ENCODE results near the gene COPS6. TPM values are rescaled to one million over a fixed set of nuclear protein-coding genes. Genes with fewer than 3 reads are reported as not detected.

COPS6 gene
- total RNA-seq, 4 donors from 2014 or later, result 41.6 to 69.0 (median 50.0) TPM

DNA sequence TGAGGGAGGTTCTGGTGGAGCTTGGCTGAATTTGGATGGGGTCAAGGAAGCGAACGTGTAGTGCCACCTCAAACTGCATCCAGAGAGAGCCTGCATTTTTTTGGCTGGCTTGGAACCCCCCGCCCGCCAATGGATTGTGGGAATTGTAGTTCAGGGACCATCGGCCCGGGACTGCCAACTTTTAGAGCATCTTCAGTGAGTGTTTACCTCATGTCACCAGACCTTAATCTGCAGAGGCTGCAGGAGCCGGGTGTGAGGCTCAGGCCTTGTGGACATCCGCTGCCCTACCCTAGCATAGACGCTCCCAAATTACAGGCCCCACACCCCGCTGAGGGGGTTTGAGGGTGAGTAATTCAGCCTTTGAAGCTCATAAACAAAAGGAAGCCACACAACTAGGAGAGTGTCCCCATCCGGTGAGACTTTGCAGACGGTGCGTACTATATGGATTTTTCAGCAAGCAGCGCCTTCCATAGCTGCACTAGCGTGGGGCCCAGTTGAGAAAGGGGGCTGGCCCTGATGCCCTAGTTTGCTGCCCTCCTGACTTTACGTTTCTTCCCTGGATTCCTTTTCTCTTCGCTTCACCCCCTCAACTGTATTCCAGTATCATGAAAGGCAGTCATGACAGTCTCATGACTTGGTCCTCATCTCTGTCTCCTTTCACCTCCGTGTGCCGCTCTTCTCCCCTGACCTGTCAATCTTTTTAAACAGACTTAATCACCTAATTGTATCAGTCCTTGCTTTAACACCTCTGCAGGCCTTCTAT lies 31.4 kb downstream of the COPS6 start:
- TF ChIP-seq, protein P1, sequence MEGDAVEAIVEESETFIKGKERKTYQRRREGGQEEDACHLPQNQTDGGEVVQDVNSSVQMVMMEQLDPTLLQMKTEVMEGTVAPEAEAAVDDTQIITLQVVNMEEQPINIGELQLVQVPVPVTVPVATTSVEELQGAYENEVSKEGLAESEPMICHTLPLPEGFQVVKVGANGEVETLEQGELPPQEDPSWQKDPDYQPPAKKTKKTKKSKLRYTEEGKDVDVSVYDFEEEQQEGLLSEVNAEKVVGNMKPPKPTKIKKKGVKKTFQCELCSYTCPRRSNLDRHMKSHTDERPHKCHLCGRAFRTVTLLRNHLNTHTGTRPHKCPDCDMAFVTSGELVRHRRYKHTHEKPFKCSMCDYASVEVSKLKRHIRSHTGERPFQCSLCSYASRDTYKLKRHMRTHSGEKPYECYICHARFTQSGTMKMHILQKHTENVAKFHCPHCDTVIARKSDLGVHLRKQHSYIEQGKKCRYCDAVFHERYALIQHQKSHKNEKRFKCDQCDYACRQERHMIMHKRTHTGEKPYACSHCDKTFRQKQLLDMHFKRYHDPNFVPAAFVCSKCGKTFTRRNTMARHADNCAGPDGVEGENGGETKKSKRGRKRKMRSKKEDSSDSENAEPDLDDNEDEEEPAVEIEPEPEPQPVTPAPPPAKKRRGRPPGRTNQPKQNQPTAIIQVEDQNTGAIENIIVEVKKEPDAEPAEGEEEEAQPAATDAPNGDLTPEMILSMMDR (IDR thresholded peaks at IDR 0.05), result no peak
- ATAC-seq (ENCODE audit: low FRiP score) (peak; percentile 34), DNase-seq (ENCODE audit: low spot score) (no peak)

DNA sequence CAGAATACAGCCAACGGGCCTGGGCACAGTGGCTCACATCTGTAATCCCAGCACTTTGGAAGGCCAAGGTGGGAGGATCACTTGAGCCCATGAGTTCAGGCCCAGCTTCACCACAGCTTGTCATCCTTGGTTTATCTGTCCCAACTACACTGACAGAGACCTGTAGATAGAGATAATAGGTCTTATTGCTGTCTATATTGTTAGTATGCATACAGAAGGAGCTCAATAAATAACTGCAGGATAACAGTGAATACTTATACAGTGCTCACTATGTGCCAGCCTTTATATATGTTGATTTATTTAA lies 31.9 kb downstream of the COPS6 start:
- ATAC-seq (ENCODE audit: low FRiP score), result no peak
- TF ChIP-seq, protein P1 (IDR thresholded peaks at IDR 0.05), result no peak
- no peak for DNase-seq (ENCODE audit: low spot score)

DNA sequence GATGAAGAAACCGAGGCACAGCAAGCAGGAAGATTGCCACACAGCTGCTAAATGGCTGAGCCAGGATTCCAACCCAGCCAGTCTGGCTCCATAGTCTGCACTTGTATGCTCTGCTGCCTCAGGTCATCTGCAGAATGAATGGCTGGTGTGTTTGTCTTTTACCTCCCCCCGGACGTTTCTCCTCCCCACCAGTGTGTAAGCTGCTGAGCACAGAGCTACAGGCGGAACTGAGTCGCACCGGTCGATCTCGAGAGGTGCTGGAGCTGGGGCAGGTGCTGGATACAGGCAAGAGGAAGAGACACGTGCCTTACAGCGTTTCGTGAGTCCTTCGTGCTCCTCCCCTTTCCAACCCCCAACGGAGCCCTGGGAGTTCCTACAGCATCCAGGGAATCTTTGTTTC lies 33.3 kb downstream of the COPS6 start:
- no peak for DNase-seq (ENCODE audit: low spot score)
- TF ChIP-seq, protein P1 (IDR thresholded peaks at IDR 0.05), result no peak
- ATAC-seq (ENCODE audit: low FRiP score), result no peak

DNA sequence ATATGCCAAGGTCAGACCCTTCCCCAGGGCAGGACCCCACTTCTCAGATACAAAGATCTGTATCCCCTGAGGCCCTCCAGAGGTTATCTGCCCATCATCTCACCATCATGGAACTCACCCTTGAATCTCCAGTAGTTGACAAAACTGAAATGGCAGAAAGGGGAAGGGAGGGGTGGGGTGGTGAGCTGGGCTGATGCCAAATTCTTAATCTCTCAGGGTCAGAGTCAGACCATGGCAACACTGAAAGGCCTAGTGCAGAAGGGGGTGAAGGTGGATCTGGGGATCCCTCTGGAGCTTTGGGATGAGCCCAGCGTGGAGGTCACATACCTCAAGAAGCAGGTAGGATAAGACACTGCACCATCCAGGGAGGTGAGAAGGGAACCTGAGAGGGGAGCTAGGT lies 33.8 kb downstream of the COPS6 start:
- TF ChIP-seq, protein P1 (IDR thresholded peaks at IDR 0.05), result no peak
- no peak for ATAC-seq (ENCODE audit: low FRiP score)
- DNase-seq (ENCODE audit: low spot score), result no peak

DNA sequence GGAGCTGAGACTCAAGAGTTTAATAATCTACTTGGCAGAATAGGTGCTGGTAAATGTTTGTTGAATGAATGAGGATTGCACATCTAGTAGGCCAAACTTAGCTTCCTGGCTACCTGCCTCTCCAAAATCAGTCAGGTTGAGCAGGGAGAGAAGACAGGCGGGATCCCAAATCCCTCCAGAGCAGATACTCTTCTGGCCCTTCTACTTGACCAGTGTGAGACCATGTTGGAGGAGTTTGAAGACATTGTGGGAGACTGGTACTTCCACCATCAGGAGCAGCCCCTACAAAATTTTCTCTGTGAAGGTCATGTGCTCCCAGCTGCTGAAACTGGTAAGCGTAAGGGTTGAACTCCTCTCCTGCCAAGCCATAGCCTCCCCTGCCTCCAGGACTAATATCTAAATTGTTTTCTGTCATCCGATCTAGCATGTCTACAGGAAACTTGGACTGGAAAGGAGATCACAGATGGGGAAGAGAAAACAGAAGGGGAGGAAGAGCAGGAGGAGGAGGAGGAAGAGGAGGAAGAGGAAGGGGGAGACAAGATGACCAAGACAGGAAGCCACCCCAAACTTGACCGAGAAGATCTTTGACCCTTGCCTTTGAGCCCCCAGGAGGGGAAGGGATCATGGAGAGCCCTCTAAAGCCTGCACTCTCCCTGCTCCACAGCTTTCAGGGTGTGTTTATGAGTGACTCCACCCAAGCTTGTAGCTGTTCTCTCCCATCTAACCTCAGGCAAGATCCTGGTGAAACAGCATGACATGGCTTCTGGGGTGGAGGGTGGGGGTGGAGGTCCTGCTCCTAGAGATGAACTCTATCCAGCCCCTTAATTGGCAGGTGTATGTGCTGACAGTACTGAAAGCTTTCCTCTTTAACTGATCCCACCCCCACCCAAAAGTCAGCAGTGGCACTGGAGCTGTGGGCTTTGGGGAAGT lies 35.8 kb downstream of the COPS6 start:
- no peak for DNase-seq (ENCODE audit: low spot score)
- TF ChIP-seq, protein P1 (IDR thresholded peaks at IDR 0.05), result no peak
- ATAC-seq (ENCODE audit: low FRiP score), result no peak

DNA sequence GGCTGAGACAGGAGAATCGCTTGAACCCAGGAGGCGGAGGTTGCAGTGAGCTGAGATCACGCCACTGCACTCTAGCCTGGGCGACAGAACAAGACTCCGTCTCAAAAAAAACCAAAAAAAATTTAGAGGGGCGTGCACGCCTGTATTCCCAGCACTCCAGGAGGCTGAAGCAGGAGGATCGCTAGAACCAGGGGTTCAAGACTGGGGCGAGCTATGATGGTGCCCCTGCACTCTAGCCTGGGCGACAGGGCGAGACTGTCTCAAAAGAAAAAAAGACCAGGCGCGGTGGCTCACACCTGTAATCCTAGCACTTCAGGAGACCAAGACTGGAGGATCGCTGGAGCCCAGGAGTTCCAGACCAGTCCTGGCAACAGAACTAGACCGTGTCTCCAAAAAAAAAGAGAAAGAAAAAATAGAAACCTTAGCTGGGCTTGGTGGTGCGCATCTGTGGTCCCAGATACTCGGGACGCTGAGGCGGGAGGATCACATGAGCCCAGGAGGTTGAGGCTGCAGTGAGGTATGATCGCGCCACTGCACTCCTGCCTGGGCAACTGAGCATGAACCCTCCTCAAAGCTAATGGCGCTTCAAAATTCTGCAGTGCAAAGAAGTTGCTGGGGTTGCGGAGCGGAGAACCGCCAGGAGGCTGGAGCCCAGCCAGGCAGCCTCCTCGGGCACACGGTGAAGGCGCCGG lies 37.6 kb downstream of the COPS6 start:
- DNase-seq (ENCODE audit: low spot score) (no peak), ATAC-seq (ENCODE audit: low FRiP score) (peak; percentile 63)
- TF ChIP-seq, protein P1 (IDR thresholded peaks at IDR 0.05), result no peak
